COR-L47 (cell line): ENCODE results near the gene PLXNA4.

Experiments
- DNase-seq: peaks from one replicate; lab custom pipeline; 2025; lab: John Stamatoyannopoulos, UW

Gene PLXNA4

DNA sequence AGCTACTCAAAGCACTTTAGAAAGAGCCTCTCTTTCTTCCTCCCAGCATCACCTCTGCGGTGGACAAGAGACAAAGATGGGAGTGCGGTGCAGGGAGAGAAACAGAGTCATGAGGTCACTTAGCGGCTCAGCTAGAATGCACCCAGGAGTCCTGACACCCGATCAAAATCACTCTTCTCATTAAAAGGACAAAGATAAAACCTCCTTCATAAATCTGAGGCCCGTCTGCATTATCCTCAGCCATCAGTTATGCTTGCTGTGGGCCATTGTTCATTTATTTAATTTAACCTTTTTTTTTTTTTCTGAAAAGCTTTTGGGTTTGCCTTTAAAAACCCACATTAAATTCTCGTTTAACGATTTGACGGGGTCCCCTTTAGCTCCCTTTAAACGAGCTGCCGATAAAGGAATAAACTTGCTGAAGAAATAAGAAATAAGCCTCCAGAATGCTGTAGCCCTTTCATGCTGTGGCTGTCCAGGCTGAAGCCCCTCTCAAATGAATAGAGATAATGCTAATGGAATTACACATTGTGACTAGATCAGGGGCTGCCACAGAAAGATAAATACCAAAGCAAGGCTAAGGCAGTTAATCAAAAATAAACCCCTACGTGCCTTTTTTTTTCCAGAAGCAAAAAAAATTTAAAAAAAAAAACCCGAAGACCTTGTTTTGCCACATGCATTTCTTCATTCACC, 16.1 kb upstream of the PLXNA4 start:
- no peak for DNase-seq

DNA sequence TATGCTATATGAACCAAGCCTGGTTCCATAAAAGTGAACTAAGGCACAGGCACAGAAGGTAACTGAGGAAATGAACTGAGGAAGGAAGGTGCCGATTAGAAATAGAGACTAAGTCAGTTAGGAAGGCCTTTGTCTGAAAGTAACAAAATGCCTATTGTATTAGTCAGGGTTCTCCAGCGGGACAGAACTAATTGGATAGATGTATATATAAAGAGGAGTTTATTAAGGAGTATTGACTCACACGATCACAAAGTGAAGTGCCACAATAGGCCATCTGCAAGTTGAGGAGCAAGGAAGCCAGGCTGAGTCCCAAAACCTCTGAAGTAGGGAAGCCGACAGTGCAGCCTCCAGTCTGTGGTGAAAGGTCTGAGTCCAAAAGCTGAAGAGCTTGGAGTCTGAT, 13.9 kb upstream of the PLXNA4 start:
- DNase-seq, result no peak

DNA sequence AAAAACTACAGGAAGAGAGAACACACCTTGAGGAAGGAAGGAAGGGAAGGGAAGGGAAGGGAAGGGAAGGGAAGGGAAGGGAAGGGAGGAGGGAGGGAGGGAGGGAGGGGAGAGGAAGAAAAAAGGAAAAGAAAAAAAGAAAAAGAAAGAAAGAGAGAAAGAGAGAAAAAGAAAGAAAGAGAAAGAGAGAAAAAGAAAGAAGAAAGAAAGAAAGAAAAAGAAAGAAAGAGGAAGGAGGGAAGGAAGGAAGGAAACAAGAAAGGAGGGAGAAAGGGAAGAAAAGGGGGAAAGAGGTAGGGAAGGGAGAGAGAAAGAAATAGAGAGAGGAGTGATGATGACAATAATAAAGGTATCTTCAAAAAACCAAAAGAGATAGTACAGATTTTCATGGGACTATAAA, 12.3 kb upstream of the PLXNA4 start:
- no peak for DNase-seq

DNA sequence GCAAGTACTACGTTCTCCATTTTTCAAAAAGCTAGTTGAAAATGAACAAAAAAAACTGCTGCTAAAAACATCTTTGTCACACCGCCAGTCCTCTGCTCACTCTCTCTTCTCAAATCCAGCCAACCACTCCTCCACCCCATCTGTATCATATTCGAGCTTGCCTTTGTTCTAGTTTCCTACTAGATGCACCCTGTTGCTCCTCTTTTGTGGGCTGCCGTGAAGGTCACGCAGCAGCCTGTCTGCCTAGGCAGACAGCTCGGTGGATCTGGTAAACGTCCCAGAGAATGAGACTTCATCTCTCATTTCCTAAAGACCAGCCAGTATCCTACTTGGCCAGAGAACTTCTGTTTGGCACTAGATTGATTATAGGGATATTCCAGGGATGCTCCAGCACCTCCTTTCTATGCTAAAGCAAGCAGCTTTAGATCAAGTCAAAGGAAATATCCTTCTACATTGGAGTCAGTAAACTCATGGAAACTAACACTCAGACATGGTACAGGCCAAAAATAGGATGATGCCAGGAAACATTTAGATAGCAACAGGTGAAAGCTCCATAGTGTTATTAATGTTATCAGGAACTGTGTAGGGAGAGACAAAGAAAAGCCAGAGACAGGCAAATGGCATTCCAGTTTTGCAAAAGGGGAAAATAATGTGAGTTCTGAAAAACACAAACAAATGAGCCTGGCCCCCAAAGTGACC, 8.7 kb upstream of the PLXNA4 start:
- DNase-seq, result no peak

DNA sequence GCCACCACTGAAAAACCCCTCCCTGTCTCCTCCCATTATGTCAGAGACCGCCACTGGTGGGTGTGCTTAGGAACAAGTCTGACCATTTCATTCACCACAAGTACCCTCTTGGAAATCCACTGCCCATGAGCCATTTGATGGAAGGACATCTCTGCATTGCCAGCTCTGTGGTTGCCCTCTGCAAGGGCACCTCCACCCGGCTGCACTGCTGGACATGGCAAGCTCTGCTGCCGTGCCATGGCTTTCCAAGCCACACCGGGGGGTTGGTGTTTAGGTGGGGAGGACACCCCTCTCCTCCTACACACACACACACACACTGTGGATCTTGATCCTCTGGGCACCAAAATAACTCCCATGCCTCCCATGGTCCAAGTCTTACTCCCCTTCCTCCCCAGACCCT, 5.2 kb upstream of the PLXNA4 start:
- DNase-seq, result no peak

DNA sequence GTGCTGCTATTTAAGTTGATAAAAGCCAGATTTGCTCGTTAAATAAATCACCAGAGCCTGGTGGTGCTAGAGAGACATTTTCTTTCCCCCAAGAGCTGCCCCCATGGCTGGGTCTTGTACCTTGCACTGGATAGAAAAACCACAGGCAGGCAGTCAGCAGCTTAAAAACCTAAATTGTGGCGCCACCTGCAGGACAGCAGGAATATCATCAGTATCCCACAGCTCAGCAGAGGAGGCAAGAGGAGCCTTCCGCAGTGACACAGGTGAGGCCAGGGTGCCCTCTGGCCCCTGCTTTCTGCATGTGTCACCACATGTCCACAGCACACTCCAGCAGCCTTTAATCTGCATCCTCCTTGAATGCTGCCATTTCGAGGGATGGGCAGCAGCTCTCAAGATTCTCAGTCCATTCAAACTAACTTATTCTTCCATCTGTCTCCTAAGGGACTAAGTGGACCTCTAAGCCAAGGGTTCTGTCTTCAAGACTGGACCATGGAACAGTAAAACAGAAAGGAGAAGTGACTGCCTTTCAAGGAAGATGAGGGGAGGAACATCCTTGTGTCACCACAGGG, 4.5 kb upstream of the PLXNA4 start:
- DNase-seq, result peak; percentile 71

DNA sequence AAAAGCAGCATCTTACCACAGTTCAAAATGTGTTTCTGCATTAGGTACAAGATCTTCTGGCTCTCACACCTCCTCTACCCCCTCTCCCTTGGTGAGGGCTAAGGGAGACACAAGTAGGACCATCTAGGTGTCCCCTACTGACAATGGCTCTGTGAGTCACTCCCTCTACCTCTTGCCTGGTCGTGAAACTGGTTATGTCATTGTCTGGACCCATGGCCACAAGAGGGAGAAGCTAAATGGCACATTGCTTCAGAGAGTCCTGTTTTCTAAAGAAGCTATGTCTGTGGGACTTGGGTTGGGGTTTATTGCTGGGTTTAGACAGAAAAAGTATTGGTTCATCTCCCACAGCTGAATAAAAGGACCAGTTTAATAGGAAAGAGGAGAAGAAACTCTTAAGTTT, 4.0 kb upstream of the PLXNA4 start:
- no peak for DNase-seq

DNA sequence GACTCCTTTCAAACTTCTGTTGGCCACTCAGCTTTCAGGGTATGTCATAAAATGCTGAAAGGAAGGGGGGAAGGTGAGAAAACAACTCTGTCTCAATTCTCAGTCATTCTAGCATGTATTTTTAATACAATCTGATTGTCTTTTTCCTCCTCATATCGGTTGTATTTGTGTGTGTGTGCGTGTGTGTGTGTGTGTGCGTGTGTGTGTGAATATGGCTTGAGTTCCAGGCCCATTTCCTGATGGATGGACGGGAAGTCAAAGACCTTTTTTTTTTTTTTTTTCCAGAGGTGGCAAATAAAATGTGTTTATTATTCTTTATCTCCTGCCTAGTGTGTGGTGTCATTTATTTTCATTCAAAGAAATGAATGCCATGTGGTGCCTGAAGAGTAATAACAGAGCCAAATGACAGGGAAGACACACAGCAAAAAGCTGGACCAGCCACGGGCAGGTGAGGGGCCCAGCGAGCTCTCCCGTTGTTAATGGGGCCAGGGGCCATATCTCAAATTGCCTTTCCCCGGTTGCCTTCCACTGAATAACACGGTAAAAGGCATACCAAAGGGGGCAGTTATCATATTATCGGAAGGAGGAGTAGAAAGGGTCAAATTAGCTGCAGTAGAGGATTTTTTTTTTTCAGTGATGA, 3.1 kb upstream of the PLXNA4 start:
- DNase-seq, result no peak

DNA sequence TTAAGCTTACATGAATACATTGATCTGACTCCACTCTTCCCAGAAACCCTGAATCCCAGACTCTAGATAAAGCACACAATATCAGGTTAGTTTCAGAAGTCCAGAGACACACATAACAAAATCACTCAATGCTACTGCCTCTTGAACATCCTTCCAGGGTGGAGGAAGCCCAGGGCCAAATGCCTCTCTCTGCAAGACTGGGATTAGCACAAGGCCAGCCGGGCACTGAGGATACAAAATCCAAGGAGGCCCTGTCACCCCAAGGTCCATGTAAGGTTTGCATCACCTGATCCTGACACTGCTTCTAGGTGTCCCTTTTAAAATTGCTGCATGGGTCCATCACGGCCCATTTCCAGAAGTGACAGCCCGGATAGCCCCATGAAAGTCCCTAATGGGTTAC, 2.6 kb upstream of the PLXNA4 start:
- DNase-seq, result no peak

DNA sequence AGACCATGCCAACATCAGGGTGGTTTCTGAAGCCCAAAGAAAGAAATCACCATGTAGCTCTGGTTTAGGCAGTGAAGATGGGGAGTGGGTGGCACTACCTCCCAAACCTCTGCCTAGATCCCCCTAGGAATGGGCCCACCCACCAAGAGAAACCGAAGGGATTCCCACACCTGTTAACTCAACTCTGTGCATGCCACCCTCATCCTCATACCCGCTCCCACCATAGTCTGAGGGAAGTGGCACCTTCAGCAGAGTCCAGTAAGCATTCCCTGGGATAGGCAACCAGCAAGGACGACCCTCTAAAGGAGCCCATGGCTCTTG, 1.7 kb upstream of the PLXNA4 start:
- DNase-seq, result no peak

DNA sequence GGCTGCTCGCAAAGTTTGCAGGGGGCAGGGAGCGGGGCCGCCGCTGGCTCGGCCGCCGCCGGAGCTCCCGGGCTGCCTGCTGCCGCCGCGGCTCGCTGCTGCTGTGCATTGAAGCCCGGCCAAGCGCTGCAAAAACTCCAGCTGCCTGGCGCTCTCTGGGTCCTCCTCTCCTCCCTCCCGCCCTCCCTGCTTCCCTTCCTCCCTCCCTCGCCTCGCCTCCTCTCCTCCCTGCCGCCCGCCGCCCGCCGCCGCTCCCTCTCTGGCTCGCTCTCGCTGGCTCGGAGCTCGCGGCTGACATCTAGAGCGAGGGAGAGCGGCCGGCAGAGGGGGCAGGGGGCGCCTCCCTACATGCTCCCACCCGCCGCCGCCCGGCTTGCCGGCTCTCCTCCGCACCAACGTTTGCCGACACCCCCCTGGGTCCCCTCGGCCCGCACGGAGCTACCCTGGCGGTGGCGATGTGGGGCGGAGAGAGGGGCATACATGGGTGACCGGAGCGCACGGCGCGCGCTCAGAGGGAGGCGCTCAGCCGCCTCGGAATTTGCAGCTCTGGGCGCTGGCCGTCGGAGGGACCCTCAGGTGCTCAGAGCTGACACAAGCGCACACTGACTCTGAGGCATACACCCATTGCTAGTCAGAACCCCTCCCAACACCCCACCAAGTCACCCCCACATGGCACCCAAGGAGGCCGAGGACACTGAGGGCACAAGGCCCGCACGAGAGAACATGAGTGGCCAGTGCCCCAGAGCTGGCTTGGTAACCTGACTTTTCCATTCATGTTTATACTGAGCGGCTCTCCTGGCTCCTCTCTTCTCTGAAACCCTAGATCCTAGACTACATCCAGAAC, 1.2 kb upstream of the PLXNA4 start:
- peak; percentile 63 for DNase-seq

DNA sequence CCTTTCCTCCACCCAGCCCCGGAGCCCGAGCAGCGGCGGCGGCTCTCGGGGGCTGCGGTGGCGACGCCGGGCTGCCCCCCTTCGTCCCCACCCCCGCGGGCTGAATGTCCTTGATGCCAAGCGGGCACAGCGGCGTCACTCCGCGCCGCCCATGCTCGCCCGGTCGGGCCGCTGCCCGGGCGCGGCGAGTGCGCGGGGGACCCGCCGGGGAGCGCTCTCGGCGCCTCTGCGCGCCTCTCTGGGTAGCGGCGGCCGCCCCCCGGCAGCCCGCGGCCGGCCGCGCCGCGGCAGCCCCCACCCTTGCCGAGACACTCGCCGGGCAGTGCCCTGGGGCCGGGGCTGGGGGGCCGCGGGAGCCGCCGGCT, 433 bp upstream of the PLXNA4 start:
- DNase-seq, result no peak

DNA sequence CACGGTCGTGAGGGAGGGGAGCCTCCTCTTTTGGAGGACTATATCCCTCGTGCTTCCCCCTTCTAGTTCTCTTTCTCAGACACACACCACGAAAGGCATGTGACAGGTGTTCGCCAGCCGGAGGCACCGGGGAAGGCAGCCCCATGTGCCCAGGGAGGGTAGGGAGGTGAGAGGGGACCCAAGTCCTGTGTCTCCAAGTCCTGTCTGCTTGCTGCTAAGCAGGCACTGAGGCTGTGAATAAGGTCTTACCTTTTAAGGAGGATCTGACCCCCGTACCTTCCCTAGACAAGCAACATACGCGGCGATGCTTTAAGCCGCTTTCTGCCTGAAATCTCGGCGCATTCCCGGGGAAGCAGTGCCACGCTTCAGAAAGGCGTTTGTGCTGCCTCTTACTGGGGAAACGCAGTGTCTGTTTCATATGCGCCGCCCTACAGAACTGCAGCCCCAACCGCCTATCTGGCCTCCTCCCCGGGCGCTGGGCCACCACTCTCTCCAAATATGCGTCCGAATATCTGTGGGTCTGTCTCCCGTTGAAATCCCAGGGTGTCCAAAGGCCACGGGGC, 770 bp downstream of the PLXNA4 start:
- DNase-seq, result peak; percentile 5

DNA sequence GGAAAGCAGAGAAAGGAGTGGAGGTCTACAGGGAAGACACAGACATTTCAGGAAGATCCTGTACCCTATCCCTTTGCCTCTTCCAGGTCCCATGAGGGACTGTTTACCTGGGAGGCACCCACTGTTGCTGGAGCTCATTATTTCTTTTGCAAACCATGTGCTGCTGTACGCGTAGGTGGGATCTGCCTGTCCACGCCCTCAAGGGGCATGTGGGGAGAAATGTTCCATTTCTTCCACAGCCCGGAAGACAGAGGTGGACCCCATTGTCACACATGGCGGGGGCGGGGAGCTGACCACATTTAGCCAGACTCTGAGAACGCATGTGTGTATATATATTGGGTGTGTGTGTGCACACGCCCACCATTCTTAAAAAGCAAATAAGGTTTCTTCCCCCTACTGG, 2.0 kb downstream of the PLXNA4 start:
- no peak for DNase-seq

DNA sequence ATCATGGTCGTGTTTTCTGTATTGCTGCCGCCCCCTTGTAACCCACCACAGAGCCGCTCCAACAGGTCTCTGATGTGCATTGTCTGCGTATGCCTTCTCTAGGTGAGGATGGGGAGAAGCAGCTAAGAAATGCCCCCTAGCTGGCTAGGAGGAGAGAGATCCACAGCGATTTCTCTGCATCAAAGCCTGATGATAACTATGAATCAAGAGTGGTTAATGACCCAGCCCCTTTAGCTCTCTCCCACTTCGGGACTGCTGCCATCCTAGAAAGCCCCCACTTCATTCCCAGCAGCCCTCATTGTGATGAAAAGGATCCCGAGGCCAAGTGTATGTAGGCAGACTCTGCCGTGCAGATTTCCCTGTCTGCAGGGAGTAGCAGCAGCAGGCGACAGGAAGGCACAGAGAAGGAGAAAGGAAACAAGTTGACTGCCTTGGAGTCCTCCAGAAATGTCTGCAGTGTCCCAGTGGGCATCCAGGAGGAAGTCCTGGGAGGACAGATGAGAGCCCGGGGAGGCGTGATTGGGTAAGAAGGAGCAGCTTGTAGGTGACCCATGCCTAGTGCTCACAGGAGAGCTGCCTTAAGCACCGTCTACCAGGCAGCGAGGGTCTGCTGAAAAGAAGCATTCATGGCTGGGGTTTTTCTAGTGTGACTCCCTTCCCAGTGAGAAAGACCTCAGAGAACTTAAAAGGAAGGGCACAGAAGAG, 2.9 kb downstream of the PLXNA4 start:
- DNase-seq, result no peak

DNA sequence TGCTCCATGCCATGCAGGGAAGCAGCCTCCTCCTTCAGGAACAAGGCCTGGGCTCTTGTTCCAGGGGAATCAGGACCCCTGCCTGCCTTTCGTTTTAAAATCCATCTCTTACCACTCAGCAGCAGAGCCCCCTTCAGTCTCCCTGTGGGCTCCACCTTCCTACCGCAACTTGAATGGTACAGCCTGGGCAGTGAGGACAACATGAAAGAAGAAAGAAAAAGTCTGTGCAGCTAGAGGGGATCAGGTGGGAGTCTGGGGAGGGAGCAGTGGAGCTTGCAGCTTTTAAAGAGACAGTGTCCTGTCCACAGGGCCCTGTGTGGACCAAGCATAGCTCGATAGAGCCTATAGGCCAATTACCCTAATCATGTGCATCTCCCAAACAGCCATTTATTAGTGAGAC, 3.7 kb downstream of the PLXNA4 start:
- DNase-seq, result no peak

DNA sequence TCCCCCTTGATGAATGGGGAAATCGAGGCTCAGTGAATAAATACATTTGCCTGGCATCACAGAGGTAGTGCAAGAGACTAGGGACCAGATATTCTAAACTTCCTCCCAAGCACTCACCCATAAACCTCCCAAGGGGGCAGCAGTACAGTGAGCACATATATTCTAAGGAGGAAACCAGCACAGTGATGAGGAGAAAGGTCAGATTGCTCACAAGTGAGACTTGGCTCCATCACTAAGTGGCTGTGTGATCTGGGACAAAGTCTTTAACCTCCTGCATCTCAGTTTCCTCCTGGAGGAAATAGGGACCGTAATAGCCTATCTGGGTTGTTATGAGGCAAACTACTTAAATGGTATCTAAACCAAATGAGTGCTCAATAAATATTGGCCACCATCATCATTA, 4.3 kb downstream of the PLXNA4 start:
- DNase-seq, result no peak

DNA sequence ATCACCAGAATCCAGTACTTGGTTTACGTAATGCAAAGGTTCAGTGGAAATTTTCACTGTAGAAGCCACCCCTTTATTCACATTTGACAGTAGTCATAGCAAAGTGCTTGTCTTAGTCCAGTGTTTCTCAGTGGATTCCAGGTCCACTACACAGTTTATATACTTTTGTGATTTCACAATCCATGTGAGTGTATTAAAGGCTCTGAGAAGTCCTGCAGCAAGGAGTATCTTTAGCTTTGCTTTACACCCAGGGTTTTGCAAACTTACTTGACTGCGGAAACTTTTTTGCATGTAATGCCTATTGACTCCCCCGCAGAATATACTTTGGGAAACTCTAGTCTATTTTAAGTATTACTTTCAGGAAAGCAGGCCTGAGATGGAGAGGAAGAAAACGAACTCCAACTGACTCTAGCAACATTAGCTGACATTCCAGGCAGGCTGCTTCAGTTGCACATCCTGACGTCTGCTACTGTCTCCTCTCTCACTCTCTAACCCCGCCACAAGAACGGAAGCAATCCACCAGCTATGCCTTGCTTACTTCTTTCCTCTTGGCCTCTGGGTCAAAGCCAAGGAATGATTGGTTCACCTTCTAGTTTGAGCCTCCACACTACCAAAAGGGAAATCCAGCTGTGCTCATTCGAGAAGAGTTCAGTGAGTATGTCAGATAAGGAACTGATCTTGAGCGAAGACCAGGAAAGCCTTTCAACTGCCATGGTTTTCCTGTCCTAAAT, 6.2 kb downstream of the PLXNA4 start:
- DNase-seq, result no peak

DNA sequence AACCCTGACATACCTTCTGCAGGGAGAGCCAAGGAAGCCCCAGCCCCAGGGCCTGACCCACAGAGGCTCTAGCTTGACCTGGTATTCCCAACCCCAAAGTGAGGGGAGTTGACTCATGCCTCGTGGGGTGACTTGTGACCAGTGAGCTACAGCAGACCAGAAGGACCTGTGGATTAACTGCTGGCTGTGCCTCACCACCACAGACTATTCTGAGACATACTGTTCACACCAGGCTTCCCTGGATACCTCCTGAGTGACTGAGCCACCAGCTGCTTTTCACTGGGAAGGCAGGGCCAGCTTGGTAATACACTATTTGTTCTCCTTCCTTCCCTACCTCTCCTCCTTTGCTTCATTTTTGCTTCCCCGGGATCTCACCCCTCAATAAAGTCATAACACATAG, 7.3 kb downstream of the PLXNA4 start:
- no peak for DNase-seq

DNA sequence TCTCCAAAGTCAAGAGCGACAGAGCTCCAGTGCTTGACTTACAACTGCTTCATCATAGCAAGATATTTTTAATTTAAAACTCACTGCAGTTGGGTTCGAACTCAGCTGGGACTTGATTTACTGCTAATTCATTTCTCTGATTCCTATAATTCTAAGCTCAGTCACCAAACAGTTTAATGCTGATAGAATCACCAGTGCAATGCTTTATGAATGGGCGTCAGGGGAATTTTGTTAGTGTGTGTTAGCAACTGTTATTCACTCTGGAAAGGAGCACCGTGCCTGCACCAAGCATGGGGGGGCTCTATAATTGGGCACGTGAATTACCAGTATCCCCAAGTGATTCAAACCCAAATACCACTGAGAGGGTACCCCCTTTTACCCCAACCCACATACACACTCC, 10.4 kb downstream of the PLXNA4 start:
- no peak for DNase-seq

DNA sequence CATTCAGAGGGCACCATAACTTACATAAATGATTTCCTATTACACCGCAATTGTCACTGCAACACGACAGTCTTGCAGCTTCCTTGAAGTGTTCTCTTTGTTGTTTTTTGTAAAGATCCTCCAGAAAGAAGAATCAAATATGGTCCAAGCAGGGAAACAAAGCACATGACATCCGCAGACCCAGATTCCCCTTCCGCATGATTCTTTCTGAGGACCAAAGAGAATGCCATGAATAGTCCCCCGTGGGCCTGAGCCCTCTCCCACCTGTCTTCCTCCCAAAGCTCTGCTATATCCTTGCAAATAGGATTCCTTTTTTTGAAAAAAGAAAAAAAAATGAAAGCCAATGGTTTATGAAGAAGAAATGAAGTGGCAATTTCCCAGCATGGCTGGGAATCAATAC, 10.8 kb downstream of the PLXNA4 start:
- DNase-seq, result no peak
